HTERT RPE-1 (cell line): ENCODE measurements around the gene VAV2.

Experiments used
- in situ Hi-C: fragments of 300-500 bp; cut with MboI; formaldehyde crosslinking; loops from 4 replicates; pipeline ENCODE4 v1.14.3; 2020; ENCODE audit warnings: low sequenced_read_pairs

Gene VAV2

GRCh38 chr9:133894377-133895321, 97.5 kb downstream of the VAV2 start:
- in situ Hi-C loops, result no loop called here

- in situ Hi-C loops, result no loop called here
Measured at GRCh38 chr9:133893191-133893994, 98.7 kb downstream of the VAV2 start.

GRCh38 chr9:133892193-133892920, 99.8 kb downstream of the VAV2 start:
- in situ Hi-C loops, result no loop called here

GRCh38 chr9:133891741-133892140, 100.4 kb downstream of the VAV2 start:
- in situ Hi-C loops, result no loop called here

GRCh38 chr9:133890583-133890982, 101.5 kb downstream of the VAV2 start:
- in situ Hi-C loops, result no loop called here

GRCh38 chr9:133889584-133890301, 102.4 kb downstream of the VAV2 start:
- in situ Hi-C loops, result no loop called here

- in situ Hi-C loops, result no loop called here
Measured at GRCh38 chr9:133888809-133889491, 103.2 kb downstream of the VAV2 start.

GRCh38 chr9:133888048-133888808, 103.9 kb downstream of the VAV2 start:
- in situ Hi-C loops, result no loop called here

- in situ Hi-C loops, result no loop called here
Measured at GRCh38 chr9:133887540-133888047, 104.5 kb downstream of the VAV2 start.

- in situ Hi-C loops, result no loop called here
Measured at GRCh38 chr9:133886563-133887501, 105.3 kb downstream of the VAV2 start.

- in situ Hi-C loops, result no loop called here
Measured at GRCh38 chr9:133884907-133885744, 107.0 kb downstream of the VAV2 start.

- in situ Hi-C loops, result no loop called here
Measured at GRCh38 chr9:133882849-133883755, 109.0 kb downstream of the VAV2 start.

GRCh38 chr9:133881671-133882381, 110.3 kb downstream of the VAV2 start:
- in situ Hi-C loops, result no loop called here

GRCh38 chr9:133880851-133881661, 111.1 kb downstream of the VAV2 start:
- in situ Hi-C loops, result no loop called here

GRCh38 chr9:133880136-133880535, 112.0 kb downstream of the VAV2 start:
- in situ Hi-C loops, result no loop called here
